Dermis blood vessel endothelial cell (primary cell): ENCODE data around the gene DTYMK. TPM values are rescaled to one million over a fixed set of nuclear protein-coding genes. Genes with fewer than 3 reads are reported as not detected.
A peak's percentile ranks its signal among the peaks of the same experiment; 100 is the strongest.

Experiments used
- DNase-seq: peaks from one replicate; pipeline ENCODE4 v3.0.0; 2010
- total RNA-seq: library from RNA; depleted of rRNA; stranded (reverse); fragments of >200 nt; gene quantifications from 2 replicates; pipeline ENCODE4 v1.2.3, GENCODE V29; 2014

DTYMK gene
- total RNA-seq, 1 donor from 2014 or later, result 36.2 TPM

DNA sequence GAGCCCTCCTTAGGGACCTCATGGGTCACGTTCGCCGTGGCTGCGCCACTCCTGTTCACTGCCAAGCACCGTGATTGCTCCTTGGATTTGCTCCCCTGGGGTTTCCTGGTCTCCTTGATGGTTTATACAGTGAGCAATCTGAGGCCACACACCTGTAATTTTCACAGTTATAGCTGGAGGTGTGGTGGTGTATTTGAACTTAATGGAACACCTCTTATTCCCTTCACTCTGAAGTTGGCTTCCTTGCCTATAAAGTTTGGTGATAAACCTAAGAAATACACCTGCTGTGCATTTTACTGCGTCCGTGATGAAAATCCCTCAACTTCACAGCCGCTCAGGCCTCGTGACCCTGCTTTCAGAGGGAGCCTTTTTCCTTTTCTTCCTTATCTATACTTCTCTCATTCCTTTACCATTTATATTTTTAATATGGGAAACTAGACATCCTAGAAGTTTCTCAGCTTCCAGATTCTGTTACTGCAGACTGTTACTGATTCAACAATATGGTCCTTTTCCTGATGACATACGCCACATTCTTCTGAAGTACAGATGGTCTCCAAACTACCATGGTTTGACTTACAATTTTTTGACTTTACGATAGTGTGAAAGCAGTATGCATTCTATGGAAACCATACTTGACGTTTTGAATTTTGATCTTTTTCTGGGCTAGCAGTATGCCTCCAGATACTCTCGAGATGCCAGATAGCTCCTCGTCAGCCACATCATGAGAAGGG is 40.5 kb downstream of the DTYMK start:
- no peak for DNase-seq

DNA sequence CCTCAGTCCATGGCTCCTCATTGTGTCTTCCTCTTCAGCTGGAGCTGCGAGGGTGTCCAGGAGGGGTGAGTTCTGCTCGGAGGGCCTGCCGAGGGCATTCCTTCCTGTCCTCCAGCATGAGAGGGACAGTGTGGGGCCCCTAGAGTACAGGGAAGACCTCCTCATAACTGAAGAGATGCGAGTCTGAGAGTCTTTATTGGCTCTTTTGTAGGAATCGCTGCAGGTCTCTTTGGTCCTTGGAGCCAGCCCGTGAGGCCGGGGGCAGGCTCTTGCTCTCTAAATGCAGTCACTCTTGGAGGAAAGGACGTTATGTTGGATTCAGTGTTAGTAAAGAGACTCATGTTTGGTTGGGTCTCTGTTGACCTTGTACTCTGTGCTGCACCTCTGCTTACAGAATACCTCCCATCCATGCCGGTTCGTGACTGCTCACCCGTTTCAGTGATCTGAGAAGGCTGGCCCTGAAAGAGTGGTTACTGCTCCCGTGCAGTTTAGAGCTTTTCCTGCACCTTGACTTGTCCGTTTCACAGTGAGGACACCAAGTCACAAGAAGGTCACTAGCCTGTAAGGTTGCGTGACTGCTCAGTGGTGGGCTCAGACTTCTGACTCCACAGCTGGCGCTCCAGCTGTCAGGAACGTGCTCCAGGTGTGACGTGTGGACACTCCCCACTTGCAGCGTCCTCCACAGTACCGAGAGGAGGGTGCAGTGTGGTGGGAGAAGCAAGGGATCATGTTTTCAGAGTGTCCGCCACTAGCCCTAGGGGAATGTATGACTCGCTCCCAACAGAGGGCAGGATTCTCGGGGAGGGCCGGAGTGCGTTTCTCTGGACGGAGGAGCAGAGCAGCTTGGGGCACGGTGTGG is 41.3 kb downstream of the DTYMK start:
- no peak for DNase-seq

DNA sequence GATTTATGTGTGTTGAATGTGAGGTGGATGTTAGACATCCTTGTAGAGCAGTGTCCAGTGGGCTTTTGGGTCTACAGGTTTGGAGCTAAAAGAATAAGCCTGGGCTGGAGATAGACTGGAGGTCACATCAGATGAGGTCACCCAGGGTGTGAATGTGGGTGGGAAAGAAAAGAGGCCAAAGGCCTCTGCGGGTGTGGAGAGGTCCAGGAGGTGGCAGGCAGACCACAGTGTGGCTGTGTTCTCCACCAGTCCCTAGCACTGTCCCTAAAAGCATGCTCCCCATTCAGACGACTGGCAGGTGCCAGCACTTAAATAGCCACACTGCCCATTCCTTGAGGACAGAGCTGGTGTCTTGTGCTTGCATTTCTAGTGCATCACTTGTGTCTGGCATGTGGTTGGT is 45.0 kb downstream of the DTYMK start:
- DNase-seq, result no peak

DNA sequence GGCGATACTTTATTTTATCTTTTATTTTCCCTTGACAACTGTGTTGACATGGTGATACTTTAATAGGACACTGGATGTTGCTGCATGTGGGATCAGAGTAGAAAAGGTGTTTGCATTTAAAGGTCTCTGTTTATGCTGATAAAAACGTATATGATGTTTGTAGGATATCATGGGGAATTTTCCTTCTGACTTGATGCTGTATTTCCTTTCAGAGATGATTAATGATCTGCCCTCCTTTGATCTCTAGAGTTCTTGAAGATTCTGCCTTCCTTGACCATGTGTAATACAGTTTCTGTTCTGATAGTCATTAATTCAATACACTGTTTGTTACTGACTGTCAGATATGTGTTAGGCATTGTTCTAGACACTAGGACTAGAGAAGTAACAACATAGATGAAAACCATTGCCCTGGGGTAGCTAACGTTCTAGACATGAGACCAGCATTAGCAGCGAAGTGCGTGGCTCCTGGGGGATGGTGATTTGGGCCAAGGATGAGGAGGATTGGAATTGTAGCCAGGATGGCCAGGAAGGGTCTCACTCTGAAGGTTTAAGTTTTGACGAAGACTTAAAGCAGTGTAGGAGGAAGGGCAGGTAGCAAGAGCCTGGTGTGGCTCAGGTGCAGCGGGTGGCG is 46.3 kb downstream of the DTYMK start:
- DNase-seq, result no peak

DNA sequence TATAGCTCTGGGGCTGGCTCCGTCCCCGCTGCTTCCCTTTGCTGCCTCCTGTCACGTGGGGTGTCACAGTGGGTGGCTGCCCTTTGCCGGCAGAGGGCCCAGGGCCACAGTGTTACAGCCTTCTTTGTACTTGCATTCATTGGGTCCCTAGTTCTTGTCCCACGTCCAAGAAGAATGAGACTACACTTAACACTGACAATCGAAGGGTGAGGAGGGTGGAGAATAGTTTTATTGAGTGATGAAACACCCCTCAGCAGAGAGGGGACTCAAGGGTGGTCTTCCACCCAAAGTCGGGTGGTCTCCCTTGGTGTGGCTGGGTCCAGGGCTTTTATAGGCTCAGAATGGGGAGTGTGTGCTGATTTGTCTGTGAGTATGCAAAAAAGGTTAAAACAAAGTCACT is 47.2 kb downstream of the DTYMK start:
- DNase-seq, result no peak

DNA sequence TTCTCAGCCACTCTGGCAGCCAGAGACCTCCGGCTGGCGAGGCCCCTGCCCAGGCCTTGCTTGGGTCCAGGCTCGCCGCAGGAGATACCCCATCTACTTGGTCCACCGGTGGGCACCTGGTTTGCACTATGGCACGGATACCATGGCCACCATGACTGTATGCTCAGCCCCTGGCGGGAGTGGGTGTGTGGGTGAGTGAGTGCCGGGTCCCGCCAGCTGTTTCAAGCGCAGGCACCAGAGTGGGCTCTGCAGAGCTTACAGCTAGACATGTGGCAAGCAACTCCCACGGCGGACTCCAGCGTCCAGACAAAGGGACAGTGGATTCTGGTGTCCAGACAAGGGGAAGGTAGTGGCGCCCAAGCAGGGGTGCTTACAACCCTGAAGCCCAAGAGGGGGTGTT is 47.7 kb downstream of the DTYMK start:
- no peak for DNase-seq

DNA sequence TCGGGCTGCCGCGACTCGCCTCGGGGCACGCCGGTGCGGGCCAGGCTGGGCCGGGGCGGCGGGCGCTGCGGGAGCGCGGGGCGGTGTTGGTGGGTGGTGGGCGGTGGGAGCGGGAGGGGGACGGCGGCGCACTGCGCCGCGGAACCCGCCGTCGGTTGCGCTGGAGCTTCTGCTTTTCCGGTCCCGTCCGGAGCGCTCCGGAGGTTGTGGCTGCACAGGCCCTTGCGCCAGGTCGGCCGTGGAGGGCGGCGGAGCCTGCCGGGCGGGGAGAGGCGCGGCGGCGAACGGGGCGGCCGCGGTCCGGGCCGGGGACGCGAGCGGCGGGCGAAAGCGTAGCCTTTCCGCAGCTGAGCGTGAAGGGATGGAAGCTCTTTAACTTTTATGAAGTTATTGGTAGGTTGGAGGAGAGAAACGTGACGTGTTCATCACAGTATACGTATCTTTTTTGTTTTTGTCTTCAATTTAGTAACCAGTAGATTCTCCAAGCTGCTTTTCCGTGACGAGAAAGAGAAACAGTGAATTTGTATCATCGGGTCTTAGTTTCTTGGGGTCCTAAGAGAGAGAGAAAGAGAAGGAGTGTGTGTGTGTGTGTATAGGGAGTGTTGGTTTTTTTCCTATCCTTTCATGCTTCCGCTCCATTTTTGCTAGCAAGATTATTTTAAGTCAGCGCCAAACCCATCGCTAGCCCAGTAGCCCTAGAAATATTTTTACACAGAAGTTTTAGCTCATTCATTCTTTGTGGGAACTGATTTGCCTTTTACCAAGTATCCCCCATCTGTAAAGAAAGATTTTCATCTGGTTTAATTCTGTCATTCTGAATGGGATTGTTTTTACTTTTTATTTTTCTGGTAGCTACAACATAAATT is 48.6 kb downstream of the DTYMK start:
- peak; percentile 46 for DNase-seq

DNA sequence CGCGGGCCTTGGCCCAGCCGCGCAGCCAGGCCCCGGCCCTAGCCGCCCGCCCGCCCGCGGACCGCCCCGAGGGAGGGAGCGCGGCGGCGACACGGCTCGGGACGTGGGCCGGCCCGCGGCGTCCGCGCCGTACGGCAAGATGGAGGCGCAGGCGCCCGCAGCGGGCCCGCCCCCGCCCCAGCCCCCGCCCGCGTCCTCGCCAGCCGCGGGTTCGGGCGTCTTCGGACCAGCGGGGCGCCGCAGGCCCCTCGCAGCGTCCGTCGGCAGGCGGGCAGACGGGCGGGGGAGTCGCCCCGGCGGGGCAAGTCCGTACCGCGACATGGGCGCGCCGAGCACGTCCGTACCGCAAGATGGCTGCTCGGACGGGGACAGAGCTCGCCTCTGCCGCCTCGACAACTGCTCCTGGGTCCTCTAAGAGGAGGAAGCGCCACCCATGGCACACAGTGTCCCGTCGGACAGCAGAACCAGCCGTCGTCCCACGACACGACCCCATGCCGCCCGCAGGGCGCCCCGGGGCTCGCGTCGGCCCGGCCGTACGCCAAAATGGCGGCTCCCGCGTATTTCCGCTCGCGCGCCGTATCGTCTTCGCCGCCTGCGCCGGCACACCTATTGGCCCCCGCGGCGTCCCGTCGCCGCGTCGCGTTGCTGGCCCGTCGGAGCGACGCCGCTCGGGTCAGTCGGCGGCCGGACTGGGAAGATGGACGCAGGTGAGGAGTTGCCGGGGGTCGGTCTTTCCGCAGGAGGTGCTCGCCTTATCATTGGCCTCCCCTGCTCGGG is 49.4 kb downstream of the DTYMK start, which contains the start of the genes ATG4B and THAP4:
TSS of gene ATG4B (plus strand) at position 676 of the 777 bp plus-strand sequence. CDS start at position 698, 22 bp downstream.
TSS of gene THAP4 (minus strand) at position 141 of the 777 bp plus-strand sequence. CDS start 141 bp downstream, outside the sequence.
- peak; percentile 94 for DNase-seq

DNA sequence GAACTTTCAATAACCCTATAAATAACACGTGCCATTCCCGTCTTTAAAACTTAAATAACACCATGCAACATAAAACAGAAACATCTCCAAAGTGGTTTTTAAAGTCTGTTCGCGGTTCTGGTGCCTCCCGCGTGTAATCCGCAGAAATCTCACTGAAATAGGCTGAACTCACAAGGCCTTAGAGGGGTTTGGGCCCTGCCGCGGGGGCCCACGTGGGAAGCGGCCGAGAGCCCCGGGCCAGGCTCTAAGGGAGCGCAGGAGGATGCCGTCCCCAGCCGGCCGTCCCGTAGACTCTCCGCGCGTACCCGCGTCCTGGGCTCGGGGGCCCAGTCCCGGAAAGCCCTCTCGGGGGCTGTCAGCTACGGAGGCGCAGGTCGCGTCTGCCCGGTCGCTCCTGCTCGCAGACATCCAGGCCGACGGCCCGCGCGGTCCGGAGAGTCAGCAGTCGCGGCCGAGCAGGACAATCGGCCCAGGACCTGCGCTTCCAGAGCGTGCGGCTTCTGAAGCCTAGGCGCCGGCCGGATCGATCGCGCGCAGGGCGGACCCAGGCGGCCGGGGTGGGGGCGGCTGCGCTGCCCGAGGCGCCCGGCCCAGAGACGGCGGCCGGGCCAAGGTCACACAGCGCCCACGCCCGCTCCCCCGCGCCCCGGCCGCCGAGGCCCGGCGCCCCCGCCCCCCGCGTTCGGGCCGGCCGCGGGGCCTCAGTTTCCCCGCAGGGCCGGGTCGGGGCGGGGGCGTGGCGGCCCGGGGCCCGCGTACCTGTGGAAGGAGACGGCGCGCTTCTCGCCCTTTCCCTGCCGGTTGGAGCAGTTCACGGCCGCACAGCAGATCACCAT is 50.2 kb downstream of the DTYMK start:
- DNase-seq, result peak; percentile 57

DNA sequence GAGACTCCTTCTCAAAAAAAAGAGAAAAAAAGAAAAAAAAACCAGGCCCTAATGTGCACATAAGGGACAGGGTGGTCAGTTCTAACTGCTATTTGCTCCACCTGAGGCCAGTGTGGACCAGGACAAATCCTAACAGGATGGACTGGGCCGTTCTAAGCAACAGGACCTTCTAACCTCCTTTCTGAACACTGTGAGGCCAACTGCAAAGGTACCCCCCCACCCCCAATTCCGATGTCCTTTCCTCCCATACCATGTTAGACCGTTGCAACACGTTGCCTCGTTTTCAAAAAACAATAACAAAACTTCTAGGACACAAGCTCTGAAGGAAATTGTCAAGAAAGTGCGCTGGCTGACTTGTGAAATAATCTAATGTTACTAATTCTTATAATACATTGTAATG is 50.9 kb downstream of the DTYMK start:
- DNase-seq, result no peak

DNA sequence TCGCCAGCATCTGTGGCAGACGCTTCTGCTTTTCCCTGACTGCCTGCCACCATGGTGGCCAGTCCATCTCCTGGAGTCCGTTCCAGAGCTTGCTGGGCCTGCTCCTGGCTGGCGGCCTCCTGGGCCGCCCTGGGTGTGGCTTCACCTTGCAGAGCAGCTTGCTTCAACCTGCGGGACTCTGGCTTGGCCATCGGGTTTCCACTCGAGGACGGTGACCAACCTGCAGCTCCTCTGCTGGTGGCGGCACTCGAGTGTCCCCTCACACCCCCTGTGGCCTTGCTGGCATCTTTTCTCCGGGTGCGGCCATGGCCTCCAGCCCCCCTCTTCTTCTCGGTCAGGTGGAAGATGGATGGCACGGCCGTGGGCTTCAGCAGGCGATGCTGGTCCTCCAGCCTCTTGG is 53.1 kb downstream of the DTYMK start:
- no peak for DNase-seq

DNA sequence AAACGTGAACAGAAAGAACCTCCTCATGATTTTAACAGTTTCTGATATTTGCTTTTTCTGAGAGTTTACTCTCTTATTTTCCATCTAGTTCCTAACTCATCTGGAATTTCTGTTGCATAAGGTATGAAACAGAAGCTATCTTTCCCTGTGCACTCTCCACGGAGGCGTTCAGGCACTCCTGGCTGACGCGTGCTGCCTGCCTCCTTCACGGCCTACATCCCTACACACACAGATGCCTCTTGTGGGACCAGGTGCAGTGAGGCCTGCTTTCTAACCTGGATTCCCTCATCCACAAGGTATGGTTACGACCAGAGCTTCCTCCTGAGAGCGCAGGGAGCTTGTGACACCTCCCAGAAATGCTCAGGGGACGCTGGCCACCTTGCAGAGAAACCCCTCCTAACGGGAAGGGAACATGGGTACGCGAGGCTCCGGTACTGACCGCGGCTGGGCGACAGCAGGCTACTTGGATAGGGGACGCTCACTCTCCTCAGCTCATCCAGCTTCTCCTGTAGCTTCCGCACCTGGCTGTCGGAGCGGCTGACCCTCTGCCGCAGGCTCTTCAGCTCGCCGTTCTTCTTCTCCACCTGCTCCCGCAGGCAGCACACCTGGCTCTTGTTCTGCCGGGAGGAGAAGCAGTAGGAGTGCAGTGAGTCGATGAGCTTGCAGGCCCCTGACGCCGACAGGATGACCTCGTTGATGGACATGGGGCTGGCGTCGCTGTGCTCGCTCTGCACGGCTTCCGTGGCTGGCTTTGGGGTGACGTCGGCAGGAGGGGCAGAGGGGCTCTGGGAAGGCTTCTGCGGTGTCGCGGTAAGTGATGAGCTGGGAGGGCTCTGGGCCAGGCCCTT is 53.9 kb downstream of the DTYMK start:
- no peak for DNase-seq

DNA sequence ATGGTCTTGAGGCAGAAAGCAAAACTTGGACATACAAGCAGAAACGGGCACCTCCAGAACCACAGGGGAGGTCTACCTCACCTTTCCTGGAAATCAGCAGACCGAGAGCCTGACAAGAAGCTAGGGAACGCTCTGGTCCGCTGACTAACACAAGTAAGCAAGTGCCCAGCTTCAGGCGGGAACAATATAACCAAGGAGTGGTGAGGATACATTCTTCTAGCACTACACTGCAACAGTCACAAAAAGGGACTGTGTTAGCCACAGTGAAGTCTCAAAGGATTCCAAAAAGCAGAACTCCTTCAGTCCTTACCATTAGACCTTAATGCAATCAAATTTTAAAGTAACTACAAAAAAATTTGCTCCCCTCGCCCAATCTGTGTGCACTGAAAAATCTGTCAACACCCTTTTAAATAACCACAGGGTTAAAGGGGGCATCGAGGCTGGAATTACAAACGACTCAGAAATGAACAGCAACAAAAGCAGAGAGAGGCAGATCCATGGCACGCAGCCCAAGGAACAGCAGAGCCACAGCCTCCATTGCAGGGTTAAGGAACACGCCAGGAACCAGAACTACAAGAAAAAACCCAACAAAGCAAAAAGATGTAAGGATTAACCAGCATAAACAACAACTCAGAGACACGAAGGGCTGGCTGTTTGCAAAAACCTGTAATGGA is 56.7 kb downstream of the DTYMK start:
- DNase-seq, result no peak

DNA sequence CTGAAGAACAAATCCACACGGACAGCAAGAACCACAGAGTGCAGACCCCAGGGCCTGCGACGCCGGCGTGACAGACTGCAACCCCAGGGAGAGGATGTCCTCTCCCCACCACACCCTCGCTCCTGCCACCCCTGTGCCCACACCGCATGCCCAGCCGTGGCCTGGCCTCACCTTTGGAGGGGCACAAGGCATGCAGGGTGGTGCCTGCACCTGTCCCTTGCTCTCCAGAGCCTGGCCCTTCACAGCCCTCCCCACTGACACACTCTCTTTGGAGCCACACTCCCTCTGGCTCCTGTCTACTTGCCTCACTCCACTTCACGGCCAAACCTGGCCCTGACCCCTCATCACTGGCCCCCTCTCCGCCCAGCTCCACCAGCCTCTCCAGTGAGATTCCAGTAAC is 58.9 kb downstream of the DTYMK start:
- no peak for DNase-seq
